NB4 (cell line): Measurements from ENCODE around the gene CDC20.

Source experiments
- MYC ChIP-seq: IDR thresholded peaks from 2 replicates; pipeline ENCODE4 v1.6.1; 2011; ENCODE audit warnings: low read depth, low read length
- POLR2A ChIP-seq: IDR thresholded peaks from 2 replicates; pipeline ENCODE4 v1.6.1; 2011; ENCODE audit warnings: mild to moderate bottlenecking; ENCODE audit not compliant: insufficient read length; ENCODE audit errors: extremely low read depth
- TF ChIP-seq, protein P1 (sequence below): IDR thresholded peaks from one replicate; pipeline ENCODE4 v1.5.1; 2012; ENCODE audit warnings: low read depth, low read length

- TF ChIP-seq, protein P1, sequence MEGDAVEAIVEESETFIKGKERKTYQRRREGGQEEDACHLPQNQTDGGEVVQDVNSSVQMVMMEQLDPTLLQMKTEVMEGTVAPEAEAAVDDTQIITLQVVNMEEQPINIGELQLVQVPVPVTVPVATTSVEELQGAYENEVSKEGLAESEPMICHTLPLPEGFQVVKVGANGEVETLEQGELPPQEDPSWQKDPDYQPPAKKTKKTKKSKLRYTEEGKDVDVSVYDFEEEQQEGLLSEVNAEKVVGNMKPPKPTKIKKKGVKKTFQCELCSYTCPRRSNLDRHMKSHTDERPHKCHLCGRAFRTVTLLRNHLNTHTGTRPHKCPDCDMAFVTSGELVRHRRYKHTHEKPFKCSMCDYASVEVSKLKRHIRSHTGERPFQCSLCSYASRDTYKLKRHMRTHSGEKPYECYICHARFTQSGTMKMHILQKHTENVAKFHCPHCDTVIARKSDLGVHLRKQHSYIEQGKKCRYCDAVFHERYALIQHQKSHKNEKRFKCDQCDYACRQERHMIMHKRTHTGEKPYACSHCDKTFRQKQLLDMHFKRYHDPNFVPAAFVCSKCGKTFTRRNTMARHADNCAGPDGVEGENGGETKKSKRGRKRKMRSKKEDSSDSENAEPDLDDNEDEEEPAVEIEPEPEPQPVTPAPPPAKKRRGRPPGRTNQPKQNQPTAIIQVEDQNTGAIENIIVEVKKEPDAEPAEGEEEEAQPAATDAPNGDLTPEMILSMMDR: no peak
- TF ChIP-seq POLR2A (no peak), MYC (no peak)
These were observed 46.6 kb downstream of the CDC20 start for GRCh38 chr1:43405219-43405875.
